Measurements from ENCODE around the gene SLC6A9. TPM values are rescaled to one million over a fixed set of nuclear protein-coding genes. Genes with fewer than 3 reads are reported as not detected.
A peak's percentile ranks its signal among the peaks of the same experiment; 100 is the strongest.

Gene SLC6A9
- total RNA-seq, 6 donors from 2014 or later = 5.6 to 23.1 (median 19.5) TPM

GRCh38 chr1:43982808-43983207, 48.5 kb downstream of the SLC6A9 start:
- no peaks in the 10 kb centered on the region for H3K9me3 ChIP-seq
- peaks cover 18 to 35% (median 26%) of the 10 kb centered on the region in 4 donors for H3K4me1 ChIP-seq
- H3K4me3 ChIP-seq = no peak overlapping the region
- H3K36me3 ChIP-seq = peaks cover 0 to 17% (median 8%) of the 10 kb centered on the region in 4 donors
- no peaks in the 10 kb centered on the region for H3K27me3 ChIP-seq
- H3K27ac ChIP-seq = no peak overlapping the region
- 81 to 82% methylated on average over 15 of the region's 15 CpGs for WGBS, 2 donors
- TF ChIP-seq POLR2A (IDR thresholded peaks at IDR 0.05) (no peak), POLR2AphosphoS5 (IDR thresholded peaks at IDR 0.05) (no peak), EP300 (IDR thresholded peaks at IDR 0.05) (no peak), CTCF (IDR thresholded peaks at IDR 0.05) (no peak)
- DNase-seq = peak in 1 of 2 donors; percentile 54
- ATAC-seq (ENCODE audit: low FRiP score in 2 of 2) = no peak

- no peak overlapping the region for H3K27ac ChIP-seq
- no peaks in the 10 kb centered on the region for H3K27me3 ChIP-seq
- DNase-seq (peak in 1 of 2 donors; percentile 69), ATAC-seq (ENCODE audit: low FRiP score in 2 of 2) (no peak)
- H3K36me3 ChIP-seq = peaks cover 0 to 23% (median 11%) of the 10 kb centered on the region in 4 donors
- TF ChIP-seq POLR2A (IDR thresholded peaks at IDR 0.05) = no peak
- no peak for TF ChIP-seq EP300 (IDR thresholded peaks at IDR 0.05)
- no peak for TF ChIP-seq CTCF (IDR thresholded peaks at IDR 0.05)
- TF ChIP-seq POLR2AphosphoS5 (IDR thresholded peaks at IDR 0.05) = no peak
- WGBS, 2 donors = 95 to 98% methylated on average over 4 to 8 of the region's 8 CpGs
- peaks cover 20 to 41% (median 28%) of the 10 kb centered on the region in 4 donors for H3K4me1 ChIP-seq
- H3K4me3 ChIP-seq = no peak overlapping the region
- H3K9me3 ChIP-seq = no peaks in the 10 kb centered on the region
Observed at GRCh38 chr1:43982241-43982640, 49.0 kb downstream of the SLC6A9 start.

GRCh38 chr1:43981636-43982035, 49.6 kb downstream of the SLC6A9 start:
- Histone ChIP-seq H3K36me3 (peaks cover 1 to 29% (median 16%) of the 10 kb centered on the region in 4 donors), H3K9me3 (no peaks in the 10 kb centered on the region), H3K27ac (no peak overlapping the region), H3K4me3 (no peak overlapping the region), H3K27me3 (no peaks in the 10 kb centered on the region), H3K4me1 (peaks cover 26 to 47% (median 34%) of the 10 kb centered on the region in 4 donors)
- no peak for TF ChIP-seq POLR2AphosphoS5 (IDR thresholded peaks at IDR 0.05)
- 94 to 97% methylated on average over 10 to 20 of the region's 20 CpGs for WGBS, 2 donors
- DNase-seq (peak in 1 of 2 donors; percentile 77), ATAC-seq (ENCODE audit: low FRiP score in 2 of 2) (no peak)

GRCh38 chr1:43981135-43981491, 50.1 kb downstream of the SLC6A9 start:
- Histone ChIP-seq H3K27me3 (no peaks in the 10 kb centered on the region), H3K27ac (peak overlapping the region in 1 of 4 donors; percentile 76), H3K4me1 (peaks cover 31 to 52% (median 39%) of the 10 kb centered on the region in 4 donors), H3K9me3 (no peaks in the 10 kb centered on the region), H3K36me3 (peaks cover 4 to 34% (median 21%) of the 10 kb centered on the region in 4 donors), H3K4me3 (no peak overlapping the region)
- 93 to 98% methylated on average over 12 to 17 of the region's 20 CpGs for WGBS, 2 donors
- TF ChIP-seq CTCF (IDR thresholded peaks at IDR 0.05) = no peak
- no peak for TF ChIP-seq EP300 (IDR thresholded peaks at IDR 0.05)
- TF ChIP-seq POLR2A (IDR thresholded peaks at IDR 0.05) = no peak
- TF ChIP-seq POLR2AphosphoS5 (IDR thresholded peaks at IDR 0.05) = no peak
- DNase-seq = peak in 1 of 2 donors; percentile 79
- no peak for ATAC-seq (ENCODE audit: low FRiP score in 2 of 2)

- TF ChIP-seq CTCF (IDR thresholded peaks at IDR 0.05) = no peak
- no peak for TF ChIP-seq EP300 (IDR thresholded peaks at IDR 0.05)
- no peak for TF ChIP-seq POLR2A (IDR thresholded peaks at IDR 0.05)
- no peak for TF ChIP-seq POLR2AphosphoS5 (IDR thresholded peaks at IDR 0.05)
- ATAC-seq (ENCODE audit: low FRiP score in 2 of 2) (no peak), DNase-seq (no peak)
- peaks cover 37 to 58% (median 45%) of the 10 kb centered on the region in 4 donors for H3K4me1 ChIP-seq
- H3K27me3 ChIP-seq = no peaks in the 10 kb centered on the region
- no peaks in the 10 kb centered on the region for H3K9me3 ChIP-seq
- H3K36me3 ChIP-seq = peaks cover 4 to 30% (median 20%) of the 10 kb centered on the region in 4 donors
- H3K27ac ChIP-seq = peak overlapping the region; percentile 28 to 78 (median 68)
- peak overlapping the region; percentile 74 to 91 (median 82) for H3K4me3 ChIP-seq
- WGBS, 2 donors = 69 to 77% methylated on average over 8 to 13 of the region's 13 CpGs
Observed at GRCh38 chr1:43980255-43981134, 50.8 kb downstream of the SLC6A9 start.

Measured in upper lobe of left lung (tissue), 6 donors.